ENCODE measurements around the gene CDK6. TPM values are rescaled to one million over a fixed set of nuclear protein-coding genes. Genes with fewer than 3 reads are reported as not detected.
A peak's percentile ranks its signal among the peaks of the same experiment; 100 is the strongest.

The CDK6 gene
- total RNA-seq, 1 experiment from 2014 or later, result 175 TPM

GRCh38 chr7:92831716-92832533, 4.4 kb downstream of the CDK6 start:
- no peaks in the 10 kb centered on the region for H3K27me3 Mint-ChIP-seq (ENCODE audit: insufficient read depth, unreplicated experiment)
- peaks cover 25% of the 10 kb centered on the region for H3K4me1 Mint-ChIP-seq (ENCODE audit: low read depth, unreplicated experiment)
- peaks cover 75% of the 10 kb centered on the region for H3K36me3 Mint-ChIP-seq (ENCODE audit: insufficient read depth, unreplicated experiment)
- peaks cover 24% of the 10 kb centered on the region for H3K4me1 ChIP-seq
- H3K27ac Mint-ChIP-seq (ENCODE audit: unreplicated experiment), result peak overlapping the region; percentile 77
- no peak for TF ChIP-seq CTCF (IDR thresholded peaks at IDR 0.05; ENCODE audit: insufficient read depth in 1 of 2, low read depth in 1 of 2, low read length in 1 of 2, severe bottlenecking in 1 of 2, unreplicated experiment in 1 of 2)
- H3K4me3 ChIP-seq (ENCODE audit: low read depth, low read length), result peak overlapping the region; percentile 79
- ChIA-PET POLR2A (interaction anchor here (2.2 kb wide), 1 partner anchor 136 kb away, joined by 17 read pairs; no protein-coding TSS in a partner anchor), CTCF (interaction anchor here (0.8 to 2.5 kb wide), 2 partner anchors 136 to 138 kb away, joined by 4 to 30 read pairs; no protein-coding TSS in a partner anchor)
- no peaks in the 10 kb centered on the region for H3K27me3 ChIP-seq (replicated peaks; ENCODE audit: control insufficient read depth, insufficient read depth, low read length)
- H3K9me3 ChIP-seq, result no peaks in the 10 kb centered on the region
- H3K9me3 Mint-ChIP-seq (ENCODE audit: unreplicated experiment), result no peaks in the 10 kb centered on the region
- no peaks in the 10 kb centered on the region for H3K36me3 ChIP-seq (ENCODE audit: control insufficient read depth, insufficient read depth, low read length)
- peak; percentile 38 to 46 for DNase-seq
- peak overlapping the region; percentile 86 for H3K4me3 Mint-ChIP-seq (ENCODE audit: unreplicated experiment)
- TSS peak; percentile 17 for BruUV-seq (replicated peaks)
- intact Hi-C loops (cut with micrococcal nuclease; ENCODE audit: unreplicated experiment), result loop anchor here (2.0 kb wide), 1 partner anchor 65 kb away; no protein-coding TSS in a partner anchor

- H3K36me3 ChIP-seq (ENCODE audit: control insufficient read depth, insufficient read depth, low read length), result no peaks in the 10 kb centered on the region
- Mint-ChIP-seq H3K4me1 (ENCODE audit: low read depth, unreplicated experiment) (peaks cover 36% of the 10 kb centered on the region), H3K4me3 (ENCODE audit: unreplicated experiment) (peak overlapping the region; percentile 86), H3K27ac (ENCODE audit: unreplicated experiment) (peak overlapping the region; percentile 77), H3K9me3 (ENCODE audit: unreplicated experiment) (no peaks in the 10 kb centered on the region), H3K27me3 (ENCODE audit: insufficient read depth, unreplicated experiment) (no peaks in the 10 kb centered on the region), H3K36me3 (ENCODE audit: insufficient read depth, unreplicated experiment) (peaks cover 81% of the 10 kb centered on the region)
- H3K4me1 ChIP-seq, result peaks cover 24% of the 10 kb centered on the region
- intact Hi-C loops (cut with micrococcal nuclease; ENCODE audit: unreplicated experiment), result no loop called here
- no TSS peak for BruUV-seq (replicated peaks)
- ChIA-PET POLR2A (no interaction called here), CTCF (interaction anchor here (1.0 kb wide), 1 partner anchor 136 kb away, joined by 3 read pairs; no protein-coding TSS in a partner anchor)
- no peaks in the 10 kb centered on the region for H3K9me3 ChIP-seq
- no peak overlapping the region for H3K4me3 ChIP-seq (ENCODE audit: low read depth, low read length)
- no peak for TF ChIP-seq CTCF (IDR thresholded peaks at IDR 0.05; ENCODE audit: insufficient read depth in 1 of 2, low read depth in 1 of 2, low read length in 1 of 2, severe bottlenecking in 1 of 2, unreplicated experiment in 1 of 2)
- H3K27me3 ChIP-seq (replicated peaks; ENCODE audit: control insufficient read depth, insufficient read depth, low read length), result no peaks in the 10 kb centered on the region
- no peak for DNase-seq
Observed at GRCh38 chr7:92830532-92831110, 5.8 kb downstream of the CDK6 start.

GRCh38 chr7:92830027-92830426, 6.3 kb downstream of the CDK6 start:
- no peak for DNase-seq
- Mint-ChIP-seq H3K9me3 (ENCODE audit: unreplicated experiment) (no peaks in the 10 kb centered on the region), H3K27ac (ENCODE audit: unreplicated experiment) (peak overlapping the region; percentile 77), H3K27me3 (ENCODE audit: insufficient read depth, unreplicated experiment) (no peaks in the 10 kb centered on the region), H3K4me3 (ENCODE audit: unreplicated experiment) (no peak overlapping the region), H3K4me1 (ENCODE audit: low read depth, unreplicated experiment) (peaks cover 40% of the 10 kb centered on the region), H3K36me3 (ENCODE audit: insufficient read depth, unreplicated experiment) (peaks cover 80% of the 10 kb centered on the region)
- intact Hi-C loops (cut with micrococcal nuclease; ENCODE audit: unreplicated experiment), result no loop called here
- TF ChIP-seq CTCF (IDR thresholded peaks at IDR 0.05; ENCODE audit: insufficient read depth in 1 of 2, low read depth in 1 of 2, low read length in 1 of 2, severe bottlenecking in 1 of 2, unreplicated experiment in 1 of 2), result no peak
- ChIA-PET POLR2A (no interaction called here), CTCF (interaction anchor here (1.0 kb wide), 1 partner anchor 135 kb away, joined by 3 read pairs; no protein-coding TSS in a partner anchor)
- no TSS peak for BruUV-seq (replicated peaks)
- Histone ChIP-seq H3K4me1 (peaks cover 24% of the 10 kb centered on the region), H3K9me3 (no peaks in the 10 kb centered on the region), H3K36me3 (ENCODE audit: control insufficient read depth, insufficient read depth, low read length) (no peaks in the 10 kb centered on the region), H3K4me3 (ENCODE audit: low read depth, low read length) (no peak overlapping the region), H3K27me3 (replicated peaks; ENCODE audit: control insufficient read depth, insufficient read depth, low read length) (no peaks in the 10 kb centered on the region)
